Measurements from ENCODE around the gene FOXP3. TPM values are rescaled to one million over a fixed set of nuclear protein-coding genes. Genes with fewer than 3 reads are reported as not detected.

Gene FOXP3
- total RNA-seq, 1 experiment from 2014 or later: 0.26 TPM

- BruUV-seq (replicated peaks): no TSS peak
- Mint-ChIP-seq H3K27ac (ENCODE audit: unreplicated experiment) (no peak overlapping the region), H3K36me3 (ENCODE audit: insufficient read depth, unreplicated experiment) (peaks cover 24% of the 10 kb centered on the region), H3K4me3 (ENCODE audit: low read depth, unreplicated experiment) (no peak overlapping the region), H3K27me3 (ENCODE audit: unreplicated experiment) (no peaks in the 10 kb centered on the region), H3K9me3 (ENCODE audit: low read depth, unreplicated experiment) (no peaks in the 10 kb centered on the region), H3K4me1 (ENCODE audit: low read depth, unreplicated experiment) (no peaks in the 10 kb centered on the region)
- no peak for DNase-seq
- no peak for TF ChIP-seq CTCF (IDR thresholded peaks at IDR 0.05; ENCODE audit: unreplicated experiment)
- CTCF ChIA-PET: no interaction called here
- intact Hi-C loops (cut with micrococcal nuclease; ENCODE audit: unreplicated experiment): no loop called here
Observed at GRCh38 chrX:49251325-49251724, 13.2 kb downstream of the FOXP3 start.

- DNase-seq: no peak
- CTCF ChIA-PET: no interaction called here
- H3K36me3 Mint-ChIP-seq (ENCODE audit: insufficient read depth, unreplicated experiment): peaks cover 24% of the 10 kb centered on the region
- no peaks in the 10 kb centered on the region for H3K27me3 Mint-ChIP-seq (ENCODE audit: unreplicated experiment)
- no TSS peak for BruUV-seq (replicated peaks)
- no peak overlapping the region for H3K4me3 Mint-ChIP-seq (ENCODE audit: low read depth, unreplicated experiment)
- no peaks in the 10 kb centered on the region for H3K9me3 Mint-ChIP-seq (ENCODE audit: low read depth, unreplicated experiment)
- intact Hi-C loops (cut with micrococcal nuclease; ENCODE audit: unreplicated experiment): no loop called here
- TF ChIP-seq CTCF (IDR thresholded peaks at IDR 0.05; ENCODE audit: unreplicated experiment): no peak
- no peak overlapping the region for H3K27ac Mint-ChIP-seq (ENCODE audit: unreplicated experiment)
- H3K4me1 Mint-ChIP-seq (ENCODE audit: low read depth, unreplicated experiment): no peaks in the 10 kb centered on the region
Observed at GRCh38 chrX:49250578-49250977, 13.9 kb downstream of the FOXP3 start.

GRCh38 chrX:49250066-49250465 is 14.4 kb downstream of the FOXP3 start:
- no peaks in the 10 kb centered on the region for H3K4me1 Mint-ChIP-seq (ENCODE audit: low read depth, unreplicated experiment)
- CTCF ChIA-PET: no interaction called here
- no peak for TF ChIP-seq CTCF (IDR thresholded peaks at IDR 0.05; ENCODE audit: unreplicated experiment)
- no peaks in the 10 kb centered on the region for H3K9me3 Mint-ChIP-seq (ENCODE audit: low read depth, unreplicated experiment)
- DNase-seq: no peak
- H3K4me3 Mint-ChIP-seq (ENCODE audit: low read depth, unreplicated experiment): no peak overlapping the region
- no peaks in the 10 kb centered on the region for H3K27me3 Mint-ChIP-seq (ENCODE audit: unreplicated experiment)
- H3K27ac Mint-ChIP-seq (ENCODE audit: unreplicated experiment): no peak overlapping the region
- intact Hi-C loops (cut with micrococcal nuclease; ENCODE audit: unreplicated experiment): no loop called here
- no TSS peak for BruUV-seq (replicated peaks)
- H3K36me3 Mint-ChIP-seq (ENCODE audit: insufficient read depth, unreplicated experiment): peaks cover 24% of the 10 kb centered on the region

- H3K4me3 Mint-ChIP-seq (ENCODE audit: low read depth, unreplicated experiment): no peak overlapping the region
- no peak for DNase-seq
- no peaks in the 10 kb centered on the region for H3K9me3 Mint-ChIP-seq (ENCODE audit: low read depth, unreplicated experiment)
- H3K27me3 Mint-ChIP-seq (ENCODE audit: unreplicated experiment): no peaks in the 10 kb centered on the region
- no peaks in the 10 kb centered on the region for H3K4me1 Mint-ChIP-seq (ENCODE audit: low read depth, unreplicated experiment)
- no peak overlapping the region for H3K27ac Mint-ChIP-seq (ENCODE audit: unreplicated experiment)
- CTCF ChIA-PET: no interaction called here
- TF ChIP-seq CTCF (IDR thresholded peaks at IDR 0.05; ENCODE audit: unreplicated experiment): no peak
- intact Hi-C loops (cut with micrococcal nuclease; ENCODE audit: unreplicated experiment): no loop called here
- peaks cover 24% of the 10 kb centered on the region for H3K36me3 Mint-ChIP-seq (ENCODE audit: insufficient read depth, unreplicated experiment)
- BruUV-seq (replicated peaks): no TSS peak
Observed at GRCh38 chrX:49249616-49250015, 14.9 kb downstream of the FOXP3 start.

Measured in Calu3 (cell line).